ENCODE results near the gene PACRG. TPM values are rescaled to one million over a fixed set of nuclear protein-coding genes. Genes with fewer than 3 reads are reported as not detected.

Gene PACRG
- total and polyA plus RNA-seq, 2 donors (not counting 3 experiments of a cell fraction or from before 2014, with no cell fraction given): 0.08 TPM; not detected in 1

- no peak for FAIRE-seq
- H3K27me3 ChIP-seq (ENCODE audit: control insufficient read depth in 2 of 2, insufficient read depth in 2 of 2, low read length in 2 of 2): peaks cover 0 to 2% of the 10 kb centered on the region in 2 experiments
- H3K79me2 ChIP-seq (ENCODE audit: control insufficient read depth, insufficient read depth, low read length): no peaks in the 10 kb centered on the region
- DNase-seq (ENCODE audit: low read depth, low spot score): no peak
- intact Hi-C loops (cut with micrococcal nuclease): no loop called here
- no peaks in the 10 kb centered on the region for H3K9me3 ChIP-seq (replicated peaks; ENCODE audit: control insufficient read depth, insufficient read depth, low read length)
- CTCF ChIA-PET: interaction anchor here (0.6 to 2.0 kb wide), 2 partner anchors 8 to 31 kb away, joined by 3 to 6 read pairs; no protein-coding TSS in a partner anchor
- H3K4me2 ChIP-seq (ENCODE audit: insufficient read depth, low read length): no peak overlapping the region
- BruUV-seq (replicated peaks): no TSS peak
- POLR2A ChIA-PET: no interaction called here
- dilution Hi-C loops (cut with MboI; ENCODE audit: extremely low pct_ligation_motif_present, low sequenced_read_pairs): no loop called here
- no peaks in the 10 kb centered on the region for H4K20me1 ChIP-seq (replicated peaks; ENCODE audit: control insufficient read depth, extremely low read depth, insufficient read depth, low read length)
- no peaks in the 10 kb centered on the region for H3K4me1 ChIP-seq (ENCODE audit: control insufficient read depth, extremely low read depth, insufficient read depth, low read length)
- H3K27ac ChIP-seq (ENCODE audit: insufficient read depth, low read depth, low read length): no peak overlapping the region
- H3K36me3 ChIP-seq (ENCODE audit: control insufficient read depth in 2 of 2, extremely low read depth in 1 of 2, insufficient read depth in 2 of 2, low read length in 2 of 2): no peaks in the 10 kb centered on the region
- TF ChIP-seq JUN (IDR thresholded peaks at IDR 0.05; ENCODE audit: borderline replicate concordance, insufficient read depth, insufficient read length, low read depth): no peak
- no peak for TF ChIP-seq CTCF (IDR thresholded peaks at IDR 0.05; ENCODE audit: extremely low read depth in 1 of 2, insufficient read depth in 1 of 2, low read depth in 1 of 2, low read length in 2 of 2)
- no peak for TF ChIP-seq GATA2 (IDR thresholded peaks at IDR 0.05; ENCODE audit: insufficient read depth, insufficient read length, low read depth, low read length)
- no peak for TF ChIP-seq EZH2 (IDR thresholded peaks at IDR 0.05; ENCODE audit: borderline replicate concordance, low read depth, low read length, severe bottlenecking)
- no peak for TF ChIP-seq MAX (IDR thresholded peaks at IDR 0.05; ENCODE audit: insufficient read depth, insufficient read length)
- no peak for TF ChIP-seq POLR2A (IDR thresholded peaks at IDR 0.05; ENCODE audit: low read depth, low read length)
- no peak for TF ChIP-seq FOS (IDR thresholded peaks at IDR 0.05; ENCODE audit: borderline replicate concordance, insufficient read depth, low read length)
- no peak for TF ChIP-seq POLR2AphosphoS5 (IDR thresholded peaks at IDR 0.05; ENCODE audit: insufficient read depth, low read depth, low read length)
- TF ChIP-seq MYC (IDR thresholded peaks at IDR 0.05; ENCODE audit: low read depth, low read length): no peak
- no peak overlapping the region for H3K9ac ChIP-seq (replicated peaks; ENCODE audit: extremely low read depth, insufficient read depth, low read length)
- no peak overlapping the region for H2AFZ ChIP-seq (ENCODE audit: low read depth, low read length)
- no peak overlapping the region for H3K4me3 ChIP-seq (replicated peaks in 1 of 3; ENCODE audit: insufficient read depth in 1 of 3, low read depth in 1 of 3, low read length in 3 of 3)
- no peaks in the 10 kb centered on the region for H3K9me1 ChIP-seq (replicated peaks; ENCODE audit: control insufficient read depth, extremely low read depth, insufficient read depth, low read length)
Measured at GRCh38 chr6:163323705-163324104, 595.9 kb downstream of the PACRG start.
